OCI-LY1 (cell line): Measurements from ENCODE around the gene C22orf39.

Source experiments
- EZH2 ChIP-seq: fragments of 200-600 bp; sonication (generic), shearing (Covaris generic); IDR thresholded peaks from 2 replicates; pipeline ENCODE4 v1.8.0; 2017; ENCODE audit warnings: borderline replicate concordance, mixed run types, mild to moderate bottlenecking, antibody characterized with exemption, low read length, moderate library complexity, mixed read lengths
- TF ChIP-seq, protein P1 (sequence below): fragments of 200-600 bp; sonication (generic), shearing (Covaris generic); IDR thresholded peaks from 2 replicates; pipeline ENCODE4 v1.5.1; 2017; ENCODE audit warnings: mild to moderate bottlenecking, antibody characterized with exemption, low read length, moderate library complexity, mixed read lengths

DNA sequence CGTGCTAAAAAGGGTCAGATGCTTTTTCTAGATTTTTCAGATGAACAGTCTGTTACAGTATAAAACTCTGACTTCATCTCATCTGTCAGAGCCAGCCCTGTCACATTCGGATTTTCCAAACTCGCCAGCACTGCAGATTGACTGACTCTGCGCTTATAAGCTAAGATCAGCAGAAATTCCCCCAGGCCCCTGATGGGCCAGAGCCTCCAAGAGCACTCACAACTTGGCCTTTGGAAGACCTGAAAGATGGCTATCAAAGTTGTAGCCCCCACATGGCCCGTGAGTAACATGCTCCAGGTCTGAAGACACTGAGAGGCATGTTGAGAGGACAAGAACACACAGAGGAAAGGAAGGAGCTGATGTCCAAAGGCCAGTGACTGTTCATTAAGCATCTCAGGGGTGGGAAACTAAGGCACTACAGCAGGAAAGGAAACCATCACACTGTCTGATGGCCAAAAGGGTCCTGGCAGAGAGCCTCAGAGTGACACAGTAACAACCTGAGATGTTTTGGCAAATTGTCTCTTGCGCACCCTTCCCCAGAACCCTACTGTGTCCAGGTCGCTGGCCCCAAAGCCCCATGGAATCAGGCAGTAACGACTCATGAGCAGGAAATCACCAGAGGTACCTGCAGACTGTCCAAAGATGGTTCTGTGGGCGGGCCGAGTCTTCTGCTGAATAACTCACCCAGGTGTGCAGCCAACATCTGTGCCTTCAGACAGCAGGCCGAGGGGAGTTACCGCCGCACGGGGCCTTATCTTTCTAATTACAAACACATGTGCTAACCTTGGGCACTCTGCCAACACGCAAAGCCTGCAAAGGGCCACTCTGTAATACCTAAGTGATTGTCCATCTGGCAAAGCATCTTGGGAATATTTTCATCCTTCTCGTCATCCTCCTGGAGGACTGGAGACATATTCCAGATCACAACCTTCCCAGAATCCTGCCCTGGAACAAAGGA is 39.6 kb downstream of the C22orf39 start:
- TF ChIP-seq, protein P1, sequence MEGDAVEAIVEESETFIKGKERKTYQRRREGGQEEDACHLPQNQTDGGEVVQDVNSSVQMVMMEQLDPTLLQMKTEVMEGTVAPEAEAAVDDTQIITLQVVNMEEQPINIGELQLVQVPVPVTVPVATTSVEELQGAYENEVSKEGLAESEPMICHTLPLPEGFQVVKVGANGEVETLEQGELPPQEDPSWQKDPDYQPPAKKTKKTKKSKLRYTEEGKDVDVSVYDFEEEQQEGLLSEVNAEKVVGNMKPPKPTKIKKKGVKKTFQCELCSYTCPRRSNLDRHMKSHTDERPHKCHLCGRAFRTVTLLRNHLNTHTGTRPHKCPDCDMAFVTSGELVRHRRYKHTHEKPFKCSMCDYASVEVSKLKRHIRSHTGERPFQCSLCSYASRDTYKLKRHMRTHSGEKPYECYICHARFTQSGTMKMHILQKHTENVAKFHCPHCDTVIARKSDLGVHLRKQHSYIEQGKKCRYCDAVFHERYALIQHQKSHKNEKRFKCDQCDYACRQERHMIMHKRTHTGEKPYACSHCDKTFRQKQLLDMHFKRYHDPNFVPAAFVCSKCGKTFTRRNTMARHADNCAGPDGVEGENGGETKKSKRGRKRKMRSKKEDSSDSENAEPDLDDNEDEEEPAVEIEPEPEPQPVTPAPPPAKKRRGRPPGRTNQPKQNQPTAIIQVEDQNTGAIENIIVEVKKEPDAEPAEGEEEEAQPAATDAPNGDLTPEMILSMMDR, result no peak
- no peak for TF ChIP-seq EZH2
